Spleen (tissue), 13 donors: ENCODE data around the gene VPS37D. TPM values are rescaled to one million over a fixed set of nuclear protein-coding genes. Genes with fewer than 3 reads are reported as not detected.
A peak's percentile ranks its signal among the peaks of the same experiment; 100 is the strongest.
"Not testable (repeated sequence)": the region's sequence is repeated elsewhere in the genome, so short reads cannot be mapped to it uniquely, and the experiment has no call there.

Experiments
- DNase-seq: peaks from one replicate; pipeline ENCODE4 v3.0.0-alpha.2; 2020
- H3K27ac ChIP-seq, 8 donors: fragments of 200-600 bp; sonication (generic) in 7 of 8; 1 replicate in 4 of 8; 2 replicates in 4 of 8; pipeline versions ENCODE4 v1.5.0 to v1.8.0; 2016 to 2021; ENCODE audit warnings: inconsistent platforms in 4 of 8, mild to moderate bottlenecking in 4 of 8, moderate library complexity in 1 of 8
- H3K27me3 ChIP-seq, 7 donors: fragments of 200-600 bp; sonication (generic) in 6 of 7; replicated peaks in 1 of 7; 1 replicate in 4 of 7; 2 replicates in 3 of 7; pipeline versions ENCODE4 v1.5.0 to v1.8.0; 2016 to 2021; ENCODE audit warnings: inconsistent platforms in 3 of 7, mild to moderate bottlenecking in 1 of 7
- H3K36me3 ChIP-seq, 6 donors: fragments of 200-600 bp; sonication (generic) in 5 of 6; 1 replicate in 4 of 6; 2 replicates in 2 of 6; pipeline versions ENCODE4 v1.5.0 to v1.8.0; 2016 to 2021; ENCODE audit warnings: inconsistent platforms in 2 of 6
- H3K4me1 ChIP-seq, 6 donors: fragments of 200-600 bp; sonication (generic) in 5 of 6; 1 replicate in 3 of 6; 2 replicates in 3 of 6; pipeline versions ENCODE4 v1.5.0 to v1.8.0; 2016 to 2021; ENCODE audit warnings: inconsistent platforms in 3 of 6
- H3K4me3 ChIP-seq, 8 donors: fragments of 200-600 bp; sonication (generic) in 7 of 8; 1 replicate in 4 of 8; 2 replicates in 4 of 8; pipeline versions ENCODE4 v1.5.0 to v1.8.0; 2016 to 2021; ENCODE audit warnings: inconsistent platforms in 4 of 8, mild to moderate bottlenecking in 4 of 8, moderate library complexity in 2 of 8
- H3K9me3 ChIP-seq, 8 donors: fragments of 200-600 bp; sonication (generic) in 7 of 8; 1 replicate in 4 of 8; 2 replicates in 4 of 8; pipeline versions ENCODE4 v1.5.0 to v1.8.0; 2016 to 2021; ENCODE audit warnings: inconsistent platforms in 4 of 8
- POLR2A ChIP-seq, 3 donors: fragments of 450-650 bp; IDR thresholded peaks; one replicate each; pipeline ENCODE4 v1.5.1; 2017; ENCODE audit warnings: antibody characterized with exemption in 3 of 3, mild to moderate bottlenecking in 1 of 3
- POLR2AphosphoS5 ChIP-seq, 3 donors: sonication (generic); formaldehyde crosslinking; IDR thresholded peaks; one replicate each; pipeline ENCODE4 v1.5.1; 2017; ENCODE audit warnings: antibody characterized with exemption in 3 of 3
- WGBS, 5 donors: extraction: QIAGEN DNeasy Blood & Tissue Kit in 3 of 5; methylation state at CpG; one replicate each; pipeline versions ENCODE4 v1.1.5 to v1.1.7; 2013 to 2018; 5-methylcytosine and 5-hydroxymethylcytosine counted together
- intact Hi-C: fragments of 100-400 bp; cut with DNase I; formaldehyde crosslinking; loops from one replicate; pipeline ENCODE4 v1.15.0; 2023; ENCODE audit warnings: low total_unique reads
- long read RNA-seq, 2 donors: transcript quantifications; one replicate each; lab custom pipeline, GENCODE V29; 2026
- polyA plus RNA-seq, 3 donors: library from polyadenylated mRNA; stranded (reverse); fragments of 200-250 nt; gene quantifications; one replicate each; pipeline ENCODE4 v1.2.1, GENCODE V29; 2013
- total RNA-seq, 7 donors: library from RNA; depleted of rRNA in 3 of 7; stranded (reverse); fragments of >200 nt in 3 of 7; fragmentation: NEBNext Ultra II Directional in 4 of 7; extraction: Animal tissue kit (Norgen Biotek cat#: 25700) in 4 of 7; gene quantifications; one replicate each; pipeline versions ENCODE4 v1.1.0 to v1.2.1, GENCODE V29; 2016 to 2021
- TF ChIP-seq, protein P1 (sequence below), 11 experiments: fragments of 200-600 bp in 7 of 11; fragments of 450-650 bp in 4 of 11; sonication (generic) in 4 of 11; IDR thresholded peaks in 8 of 11; conservative IDR thresholded peaks in 3 of 11; 1 replicate in 7 of 11; 2 replicates in 4 of 11; pipeline versions ENCODE4 v1.4.0 to v1.8.0; 2016 to 2021; ENCODE audit warnings: antibody characterized with exemption in 11 of 11, inconsistent platforms in 4 of 11, mild to moderate bottlenecking in 1 of 11
- donor health status: healthy with polysubstance abuse.
- donor health status: DM: no; HTN: no; CAD: no; lungs with moderate emphysema.
- donor health status: DM: no; HTN: no; CAD: no.
- donor health status: Bipolar disorder and iron deficiency.
- donor health status: healthy.
- donor health status: DM: no; HTN: no; CAD: no.
- donor health status: DM: yes; HTN: yes; CAD: no.

The VPS37D gene, protein sequence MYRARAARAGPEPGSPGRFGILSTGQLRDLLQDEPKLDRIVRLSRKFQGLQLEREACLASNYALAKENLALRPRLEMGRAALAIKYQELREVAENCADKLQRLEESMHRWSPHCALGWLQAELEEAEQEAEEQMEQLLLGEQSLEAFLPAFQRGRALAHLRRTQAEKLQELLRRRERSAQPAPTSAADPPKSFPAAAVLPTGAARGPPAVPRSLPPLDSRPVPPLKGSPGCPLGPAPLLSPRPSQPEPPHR
- total RNA-seq (1 to 10 TPM in 4 of 7 donors, under 1 TPM in 3; 0.23 to 1.6 (median 1.0) TPM), polyA plus RNA-seq (1 to 10 TPM in 1 of 3 donors, under 1 TPM in 2; 0.80 to 1.0 (median 0.86) TPM)
- long read RNA-seq, donor 1, partial matches to known transcripts: 0 of 2 reads
- long read RNA-seq, donor 1, other reads (novel, unspliced or antisense): 0 of 2 reads
- long read RNA-seq, donor 2, partial matches to known transcripts: 0 of 4 reads
- long read RNA-seq, donor 2, other reads (novel, unspliced or antisense): 0 of 4 reads

DNA sequence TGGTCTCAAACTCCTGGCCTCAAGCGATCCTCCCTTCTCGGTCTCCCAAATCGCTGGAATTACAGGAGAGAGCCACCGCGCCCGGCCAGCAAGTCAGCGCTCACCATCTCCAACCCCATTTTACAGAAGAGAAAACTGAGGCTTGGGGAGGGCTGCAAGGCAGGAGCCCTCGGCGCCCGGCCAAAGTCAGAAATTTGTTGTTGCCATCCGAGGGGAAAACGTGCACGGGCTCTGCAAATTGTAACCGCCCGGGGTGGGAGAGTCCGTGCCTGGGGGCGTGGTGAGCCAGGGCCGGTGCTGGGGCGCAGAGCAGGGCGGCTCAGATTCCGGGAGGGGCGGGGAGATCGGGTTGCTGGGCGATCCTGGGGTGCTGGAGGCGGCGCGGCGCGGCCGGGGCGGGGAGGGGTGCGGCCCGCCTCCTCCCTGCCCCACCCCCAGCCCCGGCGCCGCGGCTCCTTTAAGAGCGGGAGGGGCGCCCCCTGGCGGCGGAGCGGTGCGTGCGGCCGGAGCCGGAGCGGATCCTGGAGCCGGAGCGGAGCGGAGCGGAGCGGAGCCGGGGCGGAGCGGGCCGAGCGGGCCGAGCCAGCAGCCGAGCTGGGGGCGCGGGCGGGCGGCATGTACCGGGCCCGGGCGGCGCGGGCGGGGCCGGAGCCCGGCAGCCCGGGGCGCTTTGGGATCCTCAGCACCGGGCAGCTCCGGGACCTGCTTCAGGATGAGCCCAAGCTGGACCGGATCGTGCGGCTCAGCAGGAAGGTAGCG is at the start of gene VPS37D:
VPS37D (plus strand) TSS at position 488 of the 759 bp plus-strand sequence; CDS start at position 616, 128 bp downstream.
- Histone ChIP-seq H3K27ac (peak within 1 kb of the TSS in 1 of 8 donors; percentile 27), H3K36me3 (no peaks in the 10 kb centered on the region), H3K4me1 (peaks cover 0 to 29% (median 19%) of the 10 kb centered on the region in 6 donors), H3K4me3 (peak within 1 kb of the TSS; percentile 25 to 79 (median 44)), H3K9me3 (peaks cover 0 to 8% (median 6%) of the 10 kb centered on the region in 8 donors), H3K27me3 (peaks cover 0 to 88% (median 8%) of the 10 kb centered on the region in 7 donors)
- WGBS, 5 donors: 3 to 15% (median 5%) methylated on average over 13 to 79 of the region's 79 CpGs
- DNase-seq: peak; percentile 98
- TF ChIP-seq, protein P1, sequence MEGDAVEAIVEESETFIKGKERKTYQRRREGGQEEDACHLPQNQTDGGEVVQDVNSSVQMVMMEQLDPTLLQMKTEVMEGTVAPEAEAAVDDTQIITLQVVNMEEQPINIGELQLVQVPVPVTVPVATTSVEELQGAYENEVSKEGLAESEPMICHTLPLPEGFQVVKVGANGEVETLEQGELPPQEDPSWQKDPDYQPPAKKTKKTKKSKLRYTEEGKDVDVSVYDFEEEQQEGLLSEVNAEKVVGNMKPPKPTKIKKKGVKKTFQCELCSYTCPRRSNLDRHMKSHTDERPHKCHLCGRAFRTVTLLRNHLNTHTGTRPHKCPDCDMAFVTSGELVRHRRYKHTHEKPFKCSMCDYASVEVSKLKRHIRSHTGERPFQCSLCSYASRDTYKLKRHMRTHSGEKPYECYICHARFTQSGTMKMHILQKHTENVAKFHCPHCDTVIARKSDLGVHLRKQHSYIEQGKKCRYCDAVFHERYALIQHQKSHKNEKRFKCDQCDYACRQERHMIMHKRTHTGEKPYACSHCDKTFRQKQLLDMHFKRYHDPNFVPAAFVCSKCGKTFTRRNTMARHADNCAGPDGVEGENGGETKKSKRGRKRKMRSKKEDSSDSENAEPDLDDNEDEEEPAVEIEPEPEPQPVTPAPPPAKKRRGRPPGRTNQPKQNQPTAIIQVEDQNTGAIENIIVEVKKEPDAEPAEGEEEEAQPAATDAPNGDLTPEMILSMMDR (IDR thresholded peaks at IDR 0.05 in 8 of 11, conservative IDR thresholded peaks at IDR 0.05 in 3 of 11): peak in 9 of 11 experiments; percentile 34 to 95 (median 82)
- TF ChIP-seq POLR2AphosphoS5 (IDR thresholded peaks at IDR 0.05) (peak in 2 of 3 donors; percentile 58 to 76), POLR2A (IDR thresholded peaks at IDR 0.05) (no peak)
- intact Hi-C loops: no loop called here

DNA sequence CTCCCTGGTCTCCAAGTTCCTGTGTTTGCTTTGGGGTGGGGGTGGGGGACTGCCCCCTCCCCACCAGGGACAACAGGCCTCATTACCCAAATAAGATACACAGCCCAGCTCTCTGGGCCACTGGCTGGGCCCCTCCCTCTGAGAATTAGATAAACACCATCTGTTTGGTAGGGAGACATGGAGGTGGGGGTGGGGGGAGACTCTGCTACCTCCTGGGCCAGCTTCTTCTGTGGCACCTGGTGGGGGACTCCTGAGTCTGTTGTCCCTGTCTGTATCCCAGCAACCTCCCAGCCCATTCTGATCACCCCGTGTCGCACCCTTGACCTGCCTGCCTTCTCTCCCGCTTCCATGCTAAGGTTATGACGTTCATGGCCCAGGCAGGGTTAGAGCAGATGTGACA is 49.1 kb upstream of the VPS37D start:
- no peak overlapping the region for H3K27ac ChIP-seq
- intact Hi-C loops: no loop called here
- H3K9me3 ChIP-seq: no peaks in the 10 kb centered on the region
- H3K36me3 ChIP-seq: no peaks in the 10 kb centered on the region
- peaks cover 0 to 74% (median 29%) of the 10 kb centered on the region in 7 donors for H3K27me3 ChIP-seq
- DNase-seq: no peak
- no peak overlapping the region for H3K4me3 ChIP-seq
- TF ChIP-seq POLR2AphosphoS5 (IDR thresholded peaks at IDR 0.05) (no peak), POLR2A (IDR thresholded peaks at IDR 0.05) (no peak)
- peaks cover 6 to 11% (median 9%) of the 10 kb centered on the region in 6 donors for H3K4me1 ChIP-seq
- WGBS, 5 donors: 58 to 73% (median 63%) methylated on average over 4 of the region's 4 CpGs

DNA sequence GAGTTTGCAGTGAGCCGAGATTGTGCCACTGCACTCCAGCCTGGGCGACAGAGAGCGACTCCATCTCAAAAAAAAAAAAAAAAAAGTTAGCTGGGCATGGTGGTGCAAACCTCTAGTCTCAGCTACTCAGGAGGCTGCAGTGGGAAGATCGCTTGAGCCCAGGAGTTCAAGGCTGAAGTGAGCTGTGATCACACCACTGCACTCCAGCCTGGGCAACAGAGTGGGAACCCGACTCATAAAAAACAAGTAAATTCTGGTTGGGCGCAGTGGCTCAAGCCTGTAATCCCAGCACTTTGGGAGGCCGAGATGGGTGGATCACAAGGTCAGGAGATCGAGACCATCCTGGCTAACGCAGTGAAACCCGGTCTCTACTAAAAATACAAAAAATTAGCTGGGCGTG is 48.2 kb upstream of the VPS37D start:
- intact Hi-C loops, H3K9me3 ChIP-seq, H3K4me3 ChIP-seq, H3K36me3 ChIP-seq, H3K27ac ChIP-seq, DNase-seq: not testable (repeated sequence)
- Histone ChIP-seq H3K27me3 (peaks cover 5 to 74% (median 34%) of the 10 kb centered on the region in 7 donors), H3K4me1 (peaks cover 13 to 20% (median 17%) of the 10 kb centered on the region in 6 donors)
- WGBS, 5 donors: 80 to 87% (median 86%) methylated on average over 11 of the region's 11 CpGs

DNA sequence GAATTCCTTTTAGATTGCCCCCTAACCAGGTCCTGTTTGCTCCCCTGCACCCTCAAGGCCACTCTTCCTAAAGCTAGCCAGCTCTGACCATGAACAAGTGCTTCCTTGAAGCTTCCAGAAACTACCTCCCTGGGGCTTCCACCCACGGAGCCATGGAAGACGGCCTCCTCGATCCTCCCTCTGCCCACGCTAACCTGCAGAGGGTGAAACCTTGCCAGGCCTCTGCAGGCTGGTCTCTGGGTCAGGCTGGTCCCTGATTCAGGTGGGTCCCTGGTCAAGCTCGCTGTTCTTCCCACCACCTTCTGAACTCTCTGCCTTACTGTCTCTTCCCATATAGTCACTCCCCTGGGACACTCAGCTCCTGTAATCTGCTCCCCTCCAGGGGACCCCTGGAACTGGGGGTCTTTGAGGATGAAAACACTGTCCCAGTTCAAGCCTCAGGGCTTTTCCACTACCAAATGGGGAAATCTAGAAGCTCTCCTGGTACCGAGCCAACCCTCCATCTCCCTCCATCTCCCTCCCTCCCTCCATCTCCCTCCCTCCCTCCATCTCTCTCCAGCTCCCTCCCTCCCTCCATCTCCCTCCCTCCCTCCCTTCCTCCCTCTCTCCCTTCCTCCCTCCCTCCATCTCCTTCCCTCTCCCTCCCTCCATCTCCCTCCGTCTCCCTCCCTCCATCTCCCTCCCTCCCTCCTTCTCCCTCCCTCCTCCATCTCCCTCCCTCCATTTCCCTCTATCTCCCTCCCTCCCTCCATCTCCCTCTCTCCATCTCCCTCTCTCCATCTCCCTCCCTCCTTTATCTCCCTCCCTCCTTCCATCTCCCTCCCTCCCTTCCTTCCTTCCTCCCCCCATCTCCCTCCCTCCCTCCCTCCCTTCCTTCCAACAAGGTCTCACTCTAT is 46.2 kb upstream of the VPS37D start:
- 51 to 64% (median 57%) methylated on average over 6 to 7 of the region's 7 CpGs for WGBS, 5 donors
- TF ChIP-seq POLR2AphosphoS5 (IDR thresholded peaks at IDR 0.05): no peak
- TF ChIP-seq, protein P1 (IDR thresholded peaks at IDR 0.05 in 8 of 11, conservative IDR thresholded peaks at IDR 0.05 in 3 of 11): no peak
- TF ChIP-seq POLR2A (IDR thresholded peaks at IDR 0.05): no peak
- no peaks in the 10 kb centered on the region for H3K9me3 ChIP-seq
- no peak for DNase-seq
- H3K27ac ChIP-seq: no peak overlapping the region
- no peaks in the 10 kb centered on the region for H3K36me3 ChIP-seq
- peaks cover 13 to 23% (median 19%) of the 10 kb centered on the region in 6 donors for H3K4me1 ChIP-seq
- H3K27me3 ChIP-seq: peaks cover 5 to 74% (median 39%) of the 10 kb centered on the region in 7 donors
- no peak overlapping the region for H3K4me3 ChIP-seq
- intact Hi-C loops: no loop called here
